ENCODE results near the gene ATP5PD.
A peak's percentile ranks its signal among the peaks of the same experiment; 100 is the strongest.

The ATP5PD gene

GRCh38 chr17:75019710-75020109 is 27.1 kb downstream of the ATP5PD start:
- Histone ChIP-seq H2BK12ac (ENCODE audit: low read length in 2 of 2) (no peak overlapping the region), H3K27ac (ENCODE audit: low read length, poor library complexity, severe bottlenecking) (no peak overlapping the region), H2BK15ac (ENCODE audit: low read depth, poor library complexity, severe bottlenecking) (no peak overlapping the region), H3K14ac (ENCODE audit: low read length in 2 of 2) (no peak overlapping the region), H3K4ac (ENCODE audit: low read depth in 1 of 2, low read length in 2 of 2) (no peak overlapping the region), H4K8ac (ENCODE audit: low read length) (no peak overlapping the region), H4K91ac (ENCODE audit: low read length) (no peak overlapping the region), H3K4me3 (ENCODE audit: insufficient read depth in 1 of 2, low read depth in 1 of 2, low read length in 2 of 2) (no peak overlapping the region), H3K9ac (ENCODE audit: low read length) (no peak overlapping the region), H3K27me3 (ENCODE audit: control insufficient read depth in 1 of 2, insufficient read depth in 1 of 2, low read length in 2 of 2) (no peaks in the 10 kb centered on the region), H3K79me1 (replicated peaks; ENCODE audit: low read length, poor library complexity, severe bottlenecking) (peaks cover 21% of the 10 kb centered on the region), H3K9me3 (ENCODE audit: control insufficient read depth, low read length) (no peaks in the 10 kb centered on the region), H3K36me3 (ENCODE audit: control insufficient read depth in 1 of 2, insufficient read depth in 2 of 2, low read depth in 1 of 2, low read length in 2 of 2) (peaks cover 44 to 52% of the 10 kb centered on the region in 2 experiments), H2AK5ac (ENCODE audit: low read length, severe bottlenecking) (no peak overlapping the region), H2BK120ac (ENCODE audit: low read depth, low read length) (no peak overlapping the region), H3K4me1 (ENCODE audit: control insufficient read depth, insufficient read depth, low read depth, low read length) (peaks cover 1% of the 10 kb centered on the region), H2AFZ (ENCODE audit: low read depth, low read length) (no peak overlapping the region), H3K18ac (ENCODE audit: low read depth in 1 of 2, low read length in 2 of 2) (no peak overlapping the region), H3K4me2 (ENCODE audit: low read length, poor library complexity, severe bottlenecking) (no peak overlapping the region), H3K23ac (ENCODE audit: low read length in 2 of 2) (no peak overlapping the region), H2BK5ac (ENCODE audit: low read depth, low read length, poor library complexity, severe bottlenecking) (no peak overlapping the region)
- DNase-seq: no peak
- 93% methylated on average over 2 of the region's 3 CpGs for WGBS

GRCh38 chr17:75019146-75019545 is 27.6 kb downstream of the ATP5PD start:
- 97% methylated on average over 5 of the region's 5 CpGs for WGBS
- Histone ChIP-seq H3K14ac (ENCODE audit: low read length in 2 of 2) (no peak overlapping the region), H3K4me1 (ENCODE audit: control insufficient read depth, insufficient read depth, low read depth, low read length) (peaks cover 1% of the 10 kb centered on the region), H4K8ac (ENCODE audit: low read length) (no peak overlapping the region), H2AK5ac (ENCODE audit: low read length, severe bottlenecking) (no peak overlapping the region), H3K9ac (ENCODE audit: low read length) (no peak overlapping the region), H3K27ac (ENCODE audit: low read length, poor library complexity, severe bottlenecking) (no peak overlapping the region), H2BK5ac (ENCODE audit: low read depth, low read length, poor library complexity, severe bottlenecking) (no peak overlapping the region), H2BK12ac (ENCODE audit: low read length in 2 of 2) (no peak overlapping the region), H3K4me2 (ENCODE audit: low read length, poor library complexity, severe bottlenecking) (no peak overlapping the region), H3K36me3 (ENCODE audit: control insufficient read depth in 1 of 2, insufficient read depth in 2 of 2, low read depth in 1 of 2, low read length in 2 of 2) (peaks cover 44 to 52% of the 10 kb centered on the region in 2 experiments), H3K18ac (ENCODE audit: low read depth in 1 of 2, low read length in 2 of 2) (no peak overlapping the region), H3K23ac (ENCODE audit: low read length in 2 of 2) (no peak overlapping the region), H3K9me3 (ENCODE audit: control insufficient read depth, low read length) (no peaks in the 10 kb centered on the region), H3K79me1 (replicated peaks; ENCODE audit: low read length, poor library complexity, severe bottlenecking) (peaks cover 23% of the 10 kb centered on the region), H3K27me3 (ENCODE audit: control insufficient read depth in 1 of 2, insufficient read depth in 1 of 2, low read length in 2 of 2) (no peaks in the 10 kb centered on the region), H3K4me3 (ENCODE audit: insufficient read depth in 1 of 2, low read depth in 1 of 2, low read length in 2 of 2) (no peak overlapping the region), H4K91ac (ENCODE audit: low read length) (no peak overlapping the region), H2BK15ac (ENCODE audit: low read depth, poor library complexity, severe bottlenecking) (no peak overlapping the region), H2BK120ac (ENCODE audit: low read depth, low read length) (no peak overlapping the region), H2AFZ (ENCODE audit: low read depth, low read length) (no peak overlapping the region), H3K4ac (ENCODE audit: low read depth in 1 of 2, low read length in 2 of 2) (no peak overlapping the region)
- no peak for DNase-seq

- Histone ChIP-seq H2BK15ac (ENCODE audit: low read depth, poor library complexity, severe bottlenecking) (peak overlapping the region; percentile 63), H3K27me3 (ENCODE audit: control insufficient read depth in 1 of 2, insufficient read depth in 1 of 2, low read length in 2 of 2) (no peaks in the 10 kb centered on the region), H3K36me3 (ENCODE audit: control insufficient read depth in 1 of 2, insufficient read depth in 2 of 2, low read depth in 1 of 2, low read length in 2 of 2) (peaks cover 7% of the 10 kb centered on the region in 2 experiments), H3K4me1 (ENCODE audit: control insufficient read depth, insufficient read depth, low read depth, low read length) (peaks cover 12% of the 10 kb centered on the region), H2BK120ac (ENCODE audit: low read depth, low read length) (no peak overlapping the region), H4K91ac (ENCODE audit: low read length) (no peak overlapping the region), H3K23ac (ENCODE audit: low read length in 2 of 2) (peak overlapping the region in 1 of 2 experiments; percentile 94), H3K27ac (ENCODE audit: low read length, poor library complexity, severe bottlenecking) (peak overlapping the region; percentile 92), H3K18ac (ENCODE audit: low read depth in 1 of 2, low read length in 2 of 2) (peak overlapping the region; percentile 38 to 91), H2AK5ac (ENCODE audit: low read length, severe bottlenecking) (no peak overlapping the region), H4K8ac (ENCODE audit: low read length) (peak overlapping the region; percentile 99), H3K4me3 (ENCODE audit: insufficient read depth in 1 of 2, low read depth in 1 of 2, low read length in 2 of 2) (peak overlapping the region; percentile 82 to 93), H3K9me3 (ENCODE audit: control insufficient read depth, low read length) (no peaks in the 10 kb centered on the region), H2AFZ (ENCODE audit: low read depth, low read length) (no peak overlapping the region), H3K79me1 (replicated peaks; ENCODE audit: low read length, poor library complexity, severe bottlenecking) (peaks cover 21% of the 10 kb centered on the region), H3K9ac (ENCODE audit: low read length) (peak overlapping the region; percentile 98), H3K14ac (ENCODE audit: low read length in 2 of 2) (peak overlapping the region in 1 of 2 experiments; percentile 19), H2BK5ac (ENCODE audit: low read depth, low read length, poor library complexity, severe bottlenecking) (no peak overlapping the region), H3K4ac (ENCODE audit: low read depth in 1 of 2, low read length in 2 of 2) (peak overlapping the region; percentile 84 to 96), H2BK12ac (ENCODE audit: low read length in 2 of 2) (no peak overlapping the region), H3K4me2 (ENCODE audit: low read length, poor library complexity, severe bottlenecking) (peak overlapping the region; percentile 91)
- 1% methylated on average over 10 of the region's 10 CpGs for WGBS
- no peak for DNase-seq
Measured at GRCh38 chr17:75013092-75013559, 33.6 kb downstream of the ATP5PD start.

- Histone ChIP-seq H3K9me3 (ENCODE audit: control insufficient read depth, low read length) (no peaks in the 10 kb centered on the region), H2BK12ac (ENCODE audit: low read length in 2 of 2) (no peak within 1 kb of the TSS), H3K4me2 (ENCODE audit: low read length, poor library complexity, severe bottlenecking) (peak within 1 kb of the TSS; percentile 91), H4K8ac (ENCODE audit: low read length) (peak within 1 kb of the TSS; percentile 99), H3K4me3 (ENCODE audit: insufficient read depth in 1 of 2, low read depth in 1 of 2, low read length in 2 of 2) (peak within 1 kb of the TSS; percentile 82 to 93), H3K27ac (ENCODE audit: low read length, poor library complexity, severe bottlenecking) (peak within 1 kb of the TSS; percentile 92), H3K4me1 (ENCODE audit: control insufficient read depth, insufficient read depth, low read depth, low read length) (peaks cover 12% of the 10 kb centered on the region), H3K27me3 (ENCODE audit: control insufficient read depth in 1 of 2, insufficient read depth in 1 of 2, low read length in 2 of 2) (no peaks in the 10 kb centered on the region), H3K18ac (ENCODE audit: low read depth in 1 of 2, low read length in 2 of 2) (peak within 1 kb of the TSS; percentile 91 to 98), H3K36me3 (ENCODE audit: control insufficient read depth in 1 of 2, insufficient read depth in 2 of 2, low read depth in 1 of 2, low read length in 2 of 2) (peaks cover 7% of the 10 kb centered on the region in 2 experiments), H3K14ac (ENCODE audit: low read length in 2 of 2) (peak within 1 kb of the TSS in 1 of 2 experiments; percentile 97), H2AK5ac (ENCODE audit: low read length, severe bottlenecking) (peak within 1 kb of the TSS; percentile 44), H3K79me1 (replicated peaks; ENCODE audit: low read length, poor library complexity, severe bottlenecking) (peaks cover 20% of the 10 kb centered on the region), H2BK5ac (ENCODE audit: low read depth, low read length, poor library complexity, severe bottlenecking) (peak within 1 kb of the TSS; percentile 46), H2BK120ac (ENCODE audit: low read depth, low read length) (peak within 1 kb of the TSS; percentile 27), H2AFZ (ENCODE audit: low read depth, low read length) (peak within 1 kb of the TSS; percentile 90), H3K23ac (ENCODE audit: low read length in 2 of 2) (peak within 1 kb of the TSS in 1 of 2 experiments; percentile 94), H3K9ac (ENCODE audit: low read length) (peak within 1 kb of the TSS; percentile 98), H3K4ac (ENCODE audit: low read depth in 1 of 2, low read length in 2 of 2) (peak within 1 kb of the TSS; percentile 84 to 96), H2BK15ac (ENCODE audit: low read depth, poor library complexity, severe bottlenecking) (peak within 1 kb of the TSS; percentile 63), H4K91ac (ENCODE audit: low read length) (peak within 1 kb of the TSS; percentile 91)
- 3% methylated on average over 63 of the region's 63 CpGs for WGBS
- peak; percentile 87 for DNase-seq
Measured at GRCh38 chr17:75012346-75013091, 34.2 kb downstream of the ATP5PD start, which contains the start of gene MRPL58. MRPL58 (plus strand) TSS chr17:75012670; CDS start chr17:75012687, 17 bp downstream.
